Skeletal muscle tissue (tissue), 5 donors: ENCODE results near the gene ATL3. TPM values are rescaled to one million over a fixed set of nuclear protein-coding genes. Genes with fewer than 3 reads are reported as not detected.

Source experiments
- H3K27ac ChIP-seq: one replicate; pipeline ENCODE4 v1.7.0; 2013; ENCODE audit warnings: mild to moderate bottlenecking, low read depth, low read length, inconsistent platforms
- H3K27me3 ChIP-seq, 3 donors: one replicate each; pipeline ENCODE4 v1.7.0; 2013; ENCODE audit warnings: low read length in 3 of 3; ENCODE audit not compliant: control insufficient read depth in 3 of 3, insufficient read depth in 3 of 3
- H3K36me3 ChIP-seq, 3 donors: one replicate each; pipeline ENCODE4 v1.7.0; 2013; ENCODE audit warnings: low read length in 3 of 3; ENCODE audit not compliant: control insufficient read depth in 3 of 3, insufficient read depth in 3 of 3
- H3K4me1 ChIP-seq, 3 donors: one replicate each; pipeline ENCODE4 v1.7.0; 2013; ENCODE audit warnings: low read length in 3 of 3, mild to moderate bottlenecking in 3 of 3; ENCODE audit not compliant: control insufficient read depth in 3 of 3, insufficient read depth in 3 of 3
- H3K4me3 ChIP-seq, 3 donors: one replicate each; pipeline ENCODE4 v1.7.0; 2013; ENCODE audit warnings: low read length in 3 of 3
- H3K9ac ChIP-seq, 3 donors: one replicate each; pipeline ENCODE4 v1.7.0; 2013; ENCODE audit warnings: low read length in 3 of 3, mild to moderate bottlenecking in 3 of 3, moderate library complexity in 2 of 3, low read depth in 1 of 3
- H3K9me3 ChIP-seq, 3 donors: one replicate each; pipeline ENCODE4 v1.7.0; 2013; ENCODE audit warnings: low read length in 3 of 3; ENCODE audit not compliant: control insufficient read depth in 3 of 3
- small RNA-seq: library from RNA; depleted of rRNA; stranded (forward); fragments of <200 nt; gene quantifications from one replicate; pipeline ENCODE3, GENCODE V24; 2014
- total RNA-seq: library from RNA; depleted of rRNA; stranded (reverse); fragments of >200 nt; gene quantifications from one replicate; pipeline ENCODE4 v1.2.3, GENCODE V29; 2014
- donor health status: Osteomylitis.

The ATL3 gene
- total RNA-seq, 1 donor from 2014 or later = 40.2 TPM

- H3K9me3 ChIP-seq = peaks cover 0 to under 1% (median 0%) of the 10 kb centered on the region in 3 donors
- peak overlapping the region; percentile 77 for H3K27ac ChIP-seq
- peaks cover 2 to 6% (median 5%) of the 10 kb centered on the region in 3 donors for H3K36me3 ChIP-seq
- H3K9ac ChIP-seq = peak overlapping the region; percentile 48 to 76 (median 55)
- no peaks in the 10 kb centered on the region for H3K27me3 ChIP-seq
- peak overlapping the region; percentile 59 to 75 (median 64) for H3K4me3 ChIP-seq
- peaks cover 17 to 28% (median 19%) of the 10 kb centered on the region in 3 donors for H3K4me1 ChIP-seq
Observed at GRCh38 chr11:63574856-63575602, 96.1 kb downstream of the ATL3 start.

Small RNA genes lying within 50 kb of the gene (small RNA-seq; reads per million reads assigned to genes)
- gene AP000753.3 = not detected

Other genes with a start within 250 kb of the ATL3 start
- gene PLAAT5, start 180.2 kb downstream of the ATL3 start, total RNA-seq = 3.7 TPM
- 9.9 TPM for gene LGALS12, start 165.3 kb downstream of the ATL3 start, total RNA-seq
- 6.3 TPM for gene PLAAT4, start 134.6 kb downstream of the ATL3 start, total RNA-seq
- not detected for gene PLAAT2, start 108.0 kb downstream of the ATL3 start, total RNA-seq
- gene PLAAT3, start 56.9 kb downstream of the ATL3 start, total RNA-seq = 19.8 TPM
- 28.7 TPM for gene RTN3, start 10.1 kb upstream of the ATL3 start, total RNA-seq
- 15.7 TPM for gene ZFTA, start 97.4 kb upstream of the ATL3 start, total RNA-seq
- gene SPINDOC, start 142.1 kb upstream of the ATL3 start, total RNA-seq = 6.8 TPM
- 6.8 TPM for gene MARK2, start 167.7 kb upstream of the ATL3 start, total RNA-seq
- gene RCOR2, start 245.8 kb upstream of the ATL3 start, total RNA-seq = 4.2 TPM